PC-9 (cell line): ENCODE data around the gene TSPAN18. TPM values are rescaled to one million over a fixed set of nuclear protein-coding genes. Genes with fewer than 3 reads are reported as not detected.

ENCODE experiments used
- BruUV-seq: library from RNA; stranded (reverse); fragments of 400-500 nt; replicated peaks from 2 replicates; lab custom pipeline; 2021; lab: Mats Ljungman, UMichigan
- CTCF ChIA-PET: fragments of 300-600 bp; sonication (Branson Sonifier 250); formaldehyde crosslinking; loops from one replicate; lab custom pipeline; 2022; ENCODE audit warnings: antibody characterized with exemption; lab: Charles Lee
- POLR2A ChIA-PET: fragments of 300-600 bp; sonication (Branson Sonifier 250); formaldehyde crosslinking; loops from one replicate; lab custom pipeline; 2022; ENCODE audit warnings: antibody characterized with exemption; ENCODE audit not compliant: unreplicated experiment; lab: Charles Lee
- DNase-seq, 2 experiments: peaks; one replicate each; pipeline versions ENCODE4 v3.0.0 to v3.0.0-alpha.2; 2015 to 2022; ENCODE audit warnings: mixed read lengths in 1 of 2
- H2AFZ ChIP-seq: fragments of 200-600 bp; sonication (generic); 2 replicates; pipeline ENCODE4 v1.8.1; 2017; ENCODE audit warnings: antibody characterized with exemption
- H3F3A ChIP-seq: fragments of 200-600 bp; sonication (generic); 2 replicates; pipeline ENCODE4 v1.8.1; 2017; ENCODE audit warnings: antibody characterized with exemption, mild to moderate bottlenecking, low read depth; ENCODE audit not compliant: insufficient read depth
- H3K27ac ChIP-seq: fragments of 200-600 bp; sonication (generic); 2 replicates; pipeline ENCODE4 v1.6.1; 2016; ENCODE audit warnings: mixed run types
- H3K27me3 ChIP-seq: fragments of 200-600 bp; sonication (generic); 2 replicates; pipeline ENCODE4 v1.6.1; 2016; ENCODE audit warnings: low read depth, mixed run types; ENCODE audit not compliant: insufficient read depth
- H3K36me3 ChIP-seq: fragments of 200-600 bp; sonication (generic); 2 replicates; pipeline ENCODE4 v1.6.1; 2016; ENCODE audit warnings: low read depth, mixed run types
- H3K4me1 ChIP-seq: fragments of 200-600 bp; sonication (generic); replicated peaks from 2 replicates; pipeline ENCODE4 v1.6.1; 2016; ENCODE audit warnings: mixed run types; ENCODE audit not compliant: insufficient read depth
- H3K4me2 ChIP-seq: fragments of 200-600 bp; sonication (generic); 2 replicates; pipeline ENCODE4 v1.6.1; 2017; ENCODE audit warnings: mixed run types
- H3K4me3 ChIP-seq: fragments of 200-600 bp; sonication (generic); 2 replicates; pipeline ENCODE4 v1.6.1; 2016; ENCODE audit warnings: mixed run types
- H3K79me2 ChIP-seq: fragments of 200-600 bp; sonication (generic); 2 replicates; pipeline ENCODE4 v1.6.1; 2017; ENCODE audit warnings: low read depth, mixed run types
- H3K9me2 ChIP-seq: fragments of 200-600 bp; sonication (generic); 2 replicates; pipeline ENCODE4 v1.8.1; 2017; ENCODE audit warnings: mild to moderate bottlenecking; ENCODE audit not compliant: insufficient read depth
- H3K9me3 ChIP-seq: fragments of 200-600 bp; sonication (generic); 2 replicates; pipeline ENCODE4 v1.8.1; 2016; ENCODE audit warnings: low read depth; ENCODE audit not compliant: insufficient read depth
- H4K20me1 ChIP-seq: fragments of 200-600 bp; sonication (generic); 2 replicates; pipeline ENCODE4 v1.8.1; 2017; ENCODE audit not compliant: insufficient read depth
- CTCF ChIP-seq: fragments of 200-600 bp; sonication (generic); conservative IDR thresholded peaks from 2 replicates; pipeline ENCODE4 v1.6.1; 2017; ENCODE audit warnings: mixed run types, antibody characterized with exemption, mild to moderate bottlenecking, moderate library complexity
- EZH2 ChIP-seq: fragments of 200-600 bp; sonication (generic); IDR thresholded peaks from 2 replicates; pipeline ENCODE4 v1.8.0; 2017; ENCODE audit warnings: antibody characterized with exemption, low read depth
- intact Hi-C: fragments of 100-400 bp; cut with micrococcal nuclease; formaldehyde crosslinking; loops from one replicate; pipeline ENCODE4 v1.10.0; 2022; ENCODE audit not compliant: unreplicated experiment
- total RNA-seq: library from RNA; stranded (reverse); gene quantifications from 2 replicates; pipeline ENCODE4 v1.2.3, GENCODE V29; 2021

TSPAN18 gene
- total RNA-seq, 1 experiment from 2014 or later = not detected

- Histone ChIP-seq H2AFZ (no peak overlapping the region), H3F3A (no peaks in the 10 kb centered on the region), H3K79me2 (no peaks in the 10 kb centered on the region), H3K27me3 (peaks cover 32% of the 10 kb centered on the region), H3K36me3 (no peaks in the 10 kb centered on the region), H3K27ac (no peak overlapping the region), H3K4me1 (no peaks in the 10 kb centered on the region), H4K20me1 (no peaks in the 10 kb centered on the region; the same call in 1 of the 2 replicates), H3K9me2 (no peaks in the 10 kb centered on the region), H3K4me2 (no peak overlapping the region), H3K9me3 (no peaks in the 10 kb centered on the region), H3K4me3 (no peak overlapping the region)
- ChIA-PET POLR2A (no interaction called here), CTCF (no interaction called here)
- intact Hi-C loops = no loop called here
- BruUV-seq = no TSS peak
- DNase-seq = no peak
- no peak for TF ChIP-seq EZH2
- no peak for TF ChIP-seq CTCF
Measured at GRCh38 chr11:44758983-44759382, 32.2 kb downstream of the TSPAN18 start.

GRCh38 chr11:44759743-44760476 lies 33.1 kb downstream of the TSPAN18 start:
- Histone ChIP-seq H4K20me1 (no peaks in the 10 kb centered on the region; the same call in 1 of the 2 replicates), H3K79me2 (no peaks in the 10 kb centered on the region), H3K4me2 (no peak overlapping the region), H3F3A (no peaks in the 10 kb centered on the region), H3K9me3 (no peaks in the 10 kb centered on the region), H3K4me3 (no peak overlapping the region), H3K27me3 (peaks cover 27% of the 10 kb centered on the region), H3K9me2 (no peaks in the 10 kb centered on the region), H2AFZ (no peak overlapping the region), H3K4me1 (no peaks in the 10 kb centered on the region), H3K27ac (no peak overlapping the region), H3K36me3 (no peaks in the 10 kb centered on the region)
- BruUV-seq = no TSS peak
- no peak for DNase-seq
- intact Hi-C loops = no loop called here
- ChIA-PET CTCF (no interaction called here), POLR2A (no interaction called here)
- TF ChIP-seq EZH2 = no peak
- TF ChIP-seq CTCF = no peak

GRCh38 chr11:44760477-44760872 lies 33.7 kb downstream of the TSPAN18 start:
- no peaks in the 10 kb centered on the region for H3K9me3 ChIP-seq
- H3K4me2 ChIP-seq = no peak overlapping the region
- no peaks in the 10 kb centered on the region for H3K4me1 ChIP-seq
- no peak overlapping the region for H2AFZ ChIP-seq
- no TSS peak for BruUV-seq
- DNase-seq = no peak
- H4K20me1 ChIP-seq = no peaks in the 10 kb centered on the region; the same call in 1 of the 2 replicates
- no peaks in the 10 kb centered on the region for H3K36me3 ChIP-seq
- no peak overlapping the region for H3K27ac ChIP-seq
- no peak for TF ChIP-seq CTCF
- no peak for TF ChIP-seq EZH2
- H3K27me3 ChIP-seq = peaks cover 22% of the 10 kb centered on the region
- H3K4me3 ChIP-seq = no peak overlapping the region
- intact Hi-C loops = no loop called here
- no peaks in the 10 kb centered on the region for H3F3A ChIP-seq
- H3K79me2 ChIP-seq = no peaks in the 10 kb centered on the region
- no peaks in the 10 kb centered on the region for H3K9me2 ChIP-seq
- CTCF ChIA-PET = no interaction called here
- POLR2A ChIA-PET = no interaction called here
